K562 (cell line): Measurements from ENCODE around the gene GPAT3. TPM values are rescaled to one million over a fixed set of nuclear protein-coding genes. Genes with fewer than 3 reads are reported as not detected.

Experiments used
- ATAC-seq: fragments of 200-7000 bp; cut with Tn5 transposase; 3 replicates; pipeline ENCODE4 v1.9.1; 2020; ENCODE audit warnings: moderate library complexity
- BruUV-seq: library from RNA; stranded (reverse); fragments of 400-500 nt; replicated peaks from 2 replicates; lab custom pipeline; 2021; lab: Mats Ljungman, UMichigan
- CTCF ChIA-PET: fragments of 300-600 bp; formaldehyde crosslinking; extraction: SDS; loops from one replicate; lab custom pipeline; 2021; ENCODE audit warnings: low intra/inter-chr PET ratio; lab: Yijun Ruan, JAX
- POLR2A ChIA-PET: fragments of 300-600, 350-650 bp; sonication (Branson Sonifier 250); formaldehyde crosslinking; extraction: SDS; loops from one replicate; lab custom pipeline; 2021; ENCODE audit warnings: antibody characterized with exemption, inconsistent platforms; lab: Yijun Ruan, JAX
- DNase-seq, 4 experiments: peaks; one replicate each; pipeline versions ENCODE4 v3.0.0 to v3.0.0-alpha.2; 2011 to 2018; ENCODE audit warnings: low spot score in 3 of 4, mixed read lengths in 3 of 4; ENCODE audit errors: extremely low read depth in 1 of 4
- FAIRE-seq: peaks from 2 replicates; lab custom pipeline; 2011; peaks lifted over from hg19 to GRCh38; lab: Jason Lieb, UNC
- H2AFZ ChIP-seq: 2 replicates; pipeline ENCODE4 v1.6.0; 2011; ENCODE audit warnings: low read depth, low read length, control low read depth, inconsistent platforms
- H3K27ac ChIP-seq: fragments of 200-600 bp; 3 replicates; pipeline ENCODE4 v1.8.0; 2011; ENCODE audit warnings: low read depth, mild to moderate bottlenecking, control low read depth, inconsistent platforms, low read length, moderate library complexity, mixed read lengths; ENCODE audit errors: extremely low read depth
- H3K27me3 ChIP-seq, 2 experiments: fragments of 300-600 bp in 1 of 2; 2 replicates in 1 of 2; 3 replicates in 1 of 2; pipeline versions ENCODE4 v1.6.0 to v1.8.0; 2011; ENCODE audit warnings: inconsistent platforms in 2 of 2, low read length in 2 of 2, mild to moderate bottlenecking in 1 of 2, mixed read lengths in 1 of 2, moderate library complexity in 1 of 2; ENCODE audit not compliant: control insufficient read depth in 2 of 2, insufficient read depth in 2 of 2
- H3K36me3 ChIP-seq: fragments of 300-600 bp; 3 replicates; pipeline ENCODE4 v1.8.0; 2011; ENCODE audit warnings: mild to moderate bottlenecking, low read length, inconsistent platforms; ENCODE audit not compliant: control insufficient read depth, insufficient read depth
- H3K4me1 ChIP-seq, 2 experiments: fragments of 200-600 bp in 1 of 2; replicated peaks in 1 of 2; 2 replicates in 1 of 2; 3 replicates in 1 of 2; pipeline versions ENCODE4 v1.5.1 to v1.8.0; 2011; ENCODE audit warnings: inconsistent platforms in 2 of 2, low read length in 2 of 2, mild to moderate bottlenecking in 1 of 2, mixed read lengths in 1 of 2, moderate library complexity in 1 of 2; ENCODE audit not compliant: control insufficient read depth in 2 of 2, insufficient read depth in 2 of 2
- H3K4me2 ChIP-seq: 2 replicates; pipeline ENCODE4 v1.6.1; 2011; ENCODE audit warnings: low read length, control low read depth, inconsistent platforms, mixed read lengths; ENCODE audit not compliant: insufficient read depth
- H3K4me3 ChIP-seq: fragments of 200-600 bp; sonication (generic), shearing (Covaris generic); 2 replicates; pipeline ENCODE4 v1.5.1; 2016; ENCODE audit warnings: control low read depth, inconsistent platforms
- H3K79me2 ChIP-seq: fragments of 200-600 bp; 3 replicates; pipeline ENCODE4 v1.8.0; 2011; ENCODE audit warnings: low read length, inconsistent platforms; ENCODE audit not compliant: control insufficient read depth, insufficient read depth
- H3K9ac ChIP-seq, 2 experiments: 2 replicates each; pipeline versions ENCODE4 v1.6.0 to v1.6.1; 2011; ENCODE audit warnings: low read depth in 2 of 2, low read length in 2 of 2, control low read depth in 1 of 2, inconsistent platforms in 1 of 2, mild to moderate bottlenecking in 1 of 2, mixed read lengths in 1 of 2; ENCODE audit not compliant: insufficient read depth in 1 of 2
- H3K9me1 ChIP-seq: one replicate; pipeline ENCODE4 v1.6.0; 2011; ENCODE audit warnings: inconsistent platforms, mild to moderate bottlenecking, low read length, moderate library complexity; ENCODE audit not compliant: control insufficient read depth, insufficient read depth
- H3K9me3 ChIP-seq: replicated peaks from 2 replicates; pipeline ENCODE4 v1.5.1; 2011; ENCODE audit warnings: low read depth, low read length, inconsistent platforms; ENCODE audit not compliant: control insufficient read depth, insufficient read depth
- H4K20me1 ChIP-seq: replicated peaks from 2 replicates; pipeline ENCODE4 v1.6.1; 2011; ENCODE audit warnings: low read length, inconsistent platforms, mixed read lengths; ENCODE audit not compliant: control insufficient read depth, insufficient read depth
- BHLHE40 ChIP-seq: IDR thresholded peaks from 2 replicates; pipeline ENCODE4 v1.6.1; 2011; ENCODE audit warnings: low read length, improper control_type of control experiment
- DIDO1 ChIP-seq: fragments of 450-650 bp; IDR thresholded peaks from 2 replicates; pipeline ENCODE4 v1.6.1; 2016; ENCODE audit warnings: low read depth, missing biosample characterization, missing genetic modification characterization
- ELF4 ChIP-seq: fragments of 450-650 bp; formaldehyde crosslinking; IDR thresholded peaks from 2 replicates; pipeline ENCODE4 v1.4.0; 2022; ENCODE audit warnings: missing genetic modification characterization
- FOXK2 ChIP-seq, 2 experiments: fragments of 450-650 bp; IDR thresholded peaks in 1 of 2; conservative IDR thresholded peaks in 1 of 2; 2 replicates each; pipeline ENCODE4 v1.6.1; 2016; ENCODE audit warnings: low read depth in 2 of 2, mild to moderate bottlenecking in 1 of 2
- GTF2F1 ChIP-seq: IDR thresholded peaks from 2 replicates; pipeline ENCODE4 v1.6.1; 2011; ENCODE audit warnings: low read depth, low read length, improper control_type of control experiment
- HDAC1 ChIP-seq, 2 experiments: fragments of 450-650 bp; IDR thresholded peaks; 2 replicates each; pipeline ENCODE4 v1.6.1; 2016 to 2017; ENCODE audit warnings: inconsistent platforms in 1 of 2, mild to moderate bottlenecking in 1 of 2, moderate library complexity in 1 of 2
- HDGF ChIP-seq: fragments of 450-650 bp; IDR thresholded peaks from 2 replicates; pipeline ENCODE4 v1.6.1; 2016
- MCM7 ChIP-seq, 2 experiments: fragments of 450-650 bp; IDR thresholded peaks; 2 replicates each; pipeline ENCODE4 v1.6.1; 2016 to 2018
- MTF1 ChIP-seq: fragments of 250-450 bp; sonication (Bioruptor Pico); IDR thresholded peaks from 2 replicates; pipeline ENCODE4 v1.9.0; 2021; ENCODE audit warnings: moderate library complexity, mild to moderate bottlenecking, inconsistent platforms, borderline replicate concordance
- NFIC ChIP-seq: fragments of 450-650 bp; IDR thresholded peaks from 2 replicates; pipeline ENCODE4 v1.6.1; 2017; ENCODE audit warnings: mild to moderate bottlenecking, inconsistent platforms
- PHF20 ChIP-seq: fragments of 450-650 bp; IDR thresholded peaks from 2 replicates; pipeline ENCODE4 v1.6.1; 2018; ENCODE audit not compliant: partially characterized antibody
- ZNF699 ChIP-seq: fragments of 250-450 bp; sonication (Bioruptor Pico); IDR thresholded peaks from 2 replicates; pipeline ENCODE4 v1.8.0; 2021; ENCODE audit warnings: mild to moderate bottlenecking, moderate library complexity; ENCODE audit not compliant: insufficient replicate concordance
- ZSCAN29 ChIP-seq: fragments of 450-650 bp; IDR thresholded peaks from 2 replicates; pipeline ENCODE4 v1.6.1; 2017
- WGBS: fragments of 100-300 bp; shearing (Covaris generic); methylation state at CpG from one replicate; pipeline ENCODE4 v1.1.6; 2016; ENCODE audit warnings: low coverage, mixed read lengths; ENCODE audit not compliant: insufficient coverage; ENCODE audit errors: missing lambda C conversion rate; 5-methylcytosine and 5-hydroxymethylcytosine counted together
- in situ Hi-C: fragments of 300-500 bp; cut with MboI; formaldehyde crosslinking; loops from 4 replicates; pipeline ENCODE4 v1.15.0; 2018; ENCODE audit warnings: inconsistent platforms, mixed read lengths
- intact Hi-C: fragments of 100-400 bp; cut with micrococcal nuclease; formaldehyde crosslinking; loops from 2 replicates; pipeline ENCODE4 v1.14.2; 2022
- polyA plus RNA-seq, 8 experiments: library from polyadenylated mRNA; depleted of rRNA in 4 of 8; stranded (reverse) in 5 of 8; unstranded in 3 of 8; fragments of >200 nt; fragmentation: Nextera tagmentation in 2 of 8; fragmentation: Illumina TruSeq in 1 of 8; extraction: Ambion mirVana in 2 of 8; extraction: Trizol in 1 of 8; gene quantifications; 2 replicates each; pipeline versions ENCODE4 v1.2.1 to v1.2.3, GENCODE V29; 2011 to 2014; ENCODE audit warnings: inconsistent platforms in 1 of 8, missing spikeins in 1 of 8
- total RNA-seq, 7 experiments: library from RNA; depleted of rRNA in 6 of 7; stranded (reverse); fragments of >200 nt in 6 of 7; fragmentation: Illumina TruSeq in 2 of 7; extraction: Trizol in 2 of 7; gene quantifications; 2 replicates each; pipeline versions ENCODE4 v1.2.1 to v1.2.3, GENCODE V29; 2011 to 2021; ENCODE audit warnings: low replicate concordance in 1 of 7
- TF ChIP-seq, protein P1 (sequence below): fragments of 450-650 bp; formaldehyde crosslinking; IDR thresholded peaks from 2 replicates; pipeline ENCODE4 v1.4.0; 2022; ENCODE audit warnings: mild to moderate bottlenecking, moderate library complexity
- TF ChIP-seq, protein P2 (sequence below): IDR thresholded peaks from 3 replicates; pipeline ENCODE4 v1.6.1; 2011; ENCODE audit warnings: borderline replicate concordance, mild to moderate bottlenecking, moderate library complexity; ENCODE audit not compliant: insufficient read length; ENCODE audit errors: extremely low read depth

Gene GPAT3
- total and polyA plus RNA-seq, 9 of the 15 experiments (the other 6 are each of a cell fraction or from before 2014, with no cell fraction given): 4.1 to 16.1 (median 13.1) TPM

DNA sequence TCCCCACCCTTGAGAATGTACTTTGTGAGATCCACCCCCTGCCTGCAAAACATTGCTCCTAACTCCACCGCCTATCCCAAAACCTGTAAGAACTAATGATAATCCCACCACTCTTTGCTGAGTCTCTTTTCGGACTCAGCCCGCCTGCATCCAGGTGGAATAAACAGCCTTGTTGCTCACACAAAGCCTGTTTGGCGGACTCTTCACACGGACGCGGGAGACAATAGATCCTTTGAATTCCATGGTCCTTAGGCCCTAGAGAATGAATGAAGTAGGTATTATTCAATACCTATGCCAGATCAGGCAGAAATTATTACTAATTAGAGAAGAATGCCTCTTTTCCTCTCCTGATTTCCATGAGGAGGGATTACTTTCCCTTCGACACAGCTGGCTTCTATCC lies 101.0 kb downstream of the GPAT3 start:
- H3K4me3 ChIP-seq: no peak overlapping the region
- ChIA-PET CTCF (no interaction called here), POLR2A (no interaction called here)
- in situ Hi-C loops: loop anchor here (5.0 kb wide), 1 partner anchor 125 kb away; no protein-coding TSS in a partner anchor
- no peaks in the 10 kb centered on the region; a peak in 1 of 5 replicates for H3K4me1 ChIP-seq
- WGBS: 75% methylated on average over 7 of the region's 8 CpGs
- FAIRE-seq (no peak), ATAC-seq (no peak), DNase-seq (no peak)
- H2AFZ ChIP-seq: no peak overlapping the region
- no peaks in the 10 kb centered on the region for H3K36me3 ChIP-seq
- no peaks in the 10 kb centered on the region; the same call in 1 of the 2 replicates for H3K9me3 ChIP-seq
- H3K27ac ChIP-seq: no peak overlapping the region
- H3K27me3 ChIP-seq: no peaks in the 10 kb centered on the region
- TF ChIP-seq MTF1 (CRISPR knock-in tag) (no peak), HDAC1 (IDR thresholded peaks at IDR 0.05) (no peak), HDGF (no peak), NFIC (no peak), ZSCAN29 (no peak), DIDO1 (tag) (no peak), FOXK2 (conservative IDR thresholded peaks at IDR 0.05 in 1 of 2, IDR thresholded peaks at IDR 0.05 in 1 of 2; ENCODE audit: low read depth in 2 of 2) (no peak), ZNF699 (CRISPR knock-in tag) (no peak), GTF2F1 (no peak), BHLHE40 (no peak), PHF20 (no peak), ELF4 (CRISPR knock-in tag) (no peak), MCM7 (IDR thresholded peaks at IDR 0.05) (no peak)
- TF ChIP-seq, protein P1, sequence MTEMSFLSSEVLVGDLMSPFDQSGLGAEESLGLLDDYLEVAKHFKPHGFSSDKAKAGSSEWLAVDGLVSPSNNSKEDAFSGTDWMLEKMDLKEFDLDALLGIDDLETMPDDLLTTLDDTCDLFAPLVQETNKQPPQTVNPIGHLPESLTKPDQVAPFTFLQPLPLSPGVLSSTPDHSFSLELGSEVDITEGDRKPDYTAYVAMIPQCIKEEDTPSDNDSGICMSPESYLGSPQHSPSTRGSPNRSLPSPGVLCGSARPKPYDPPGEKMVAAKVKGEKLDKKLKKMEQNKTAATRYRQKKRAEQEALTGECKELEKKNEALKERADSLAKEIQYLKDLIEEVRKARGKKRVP (CRISPR knock-in tag): no peak
- TF ChIP-seq, protein P2, sequence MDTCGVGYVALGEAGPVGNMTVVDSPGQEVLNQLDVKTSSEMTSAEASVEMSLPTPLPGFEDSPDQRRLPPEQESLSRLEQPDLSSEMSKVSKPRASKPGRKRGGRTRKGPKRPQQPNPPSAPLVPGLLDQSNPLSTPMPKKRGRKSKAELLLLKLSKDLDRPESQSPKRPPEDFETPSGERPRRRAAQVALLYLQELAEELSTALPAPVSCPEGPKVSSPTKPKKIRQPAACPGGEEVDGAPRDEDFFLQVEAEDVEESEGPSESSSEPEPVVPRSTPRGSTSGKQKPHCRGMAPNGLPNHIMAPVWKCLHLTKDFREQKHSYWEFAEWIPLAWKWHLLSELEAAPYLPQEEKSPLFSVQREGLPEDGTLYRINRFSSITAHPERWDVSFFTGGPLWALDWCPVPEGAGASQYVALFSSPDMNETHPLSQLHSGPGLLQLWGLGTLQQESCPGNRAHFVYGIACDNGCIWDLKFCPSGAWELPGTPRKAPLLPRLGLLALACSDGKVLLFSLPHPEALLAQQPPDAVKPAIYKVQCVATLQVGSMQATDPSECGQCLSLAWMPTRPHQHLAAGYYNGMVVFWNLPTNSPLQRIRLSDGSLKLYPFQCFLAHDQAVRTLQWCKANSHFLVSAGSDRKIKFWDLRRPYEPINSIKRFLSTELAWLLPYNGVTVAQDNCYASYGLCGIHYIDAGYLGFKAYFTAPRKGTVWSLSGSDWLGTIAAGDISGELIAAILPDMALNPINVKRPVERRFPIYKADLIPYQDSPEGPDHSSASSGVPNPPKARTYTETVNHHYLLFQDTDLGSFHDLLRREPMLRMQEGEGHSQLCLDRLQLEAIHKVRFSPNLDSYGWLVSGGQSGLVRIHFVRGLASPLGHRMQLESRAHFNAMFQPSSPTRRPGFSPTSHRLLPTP: no peak
- no peak overlapping the region for H3K9ac ChIP-seq
- H3K4me2 ChIP-seq: no peak overlapping the region
- no peaks in the 10 kb centered on the region for H3K79me2 ChIP-seq
- intact Hi-C loops: loop anchor here (10.0 kb wide), 1 partner anchor 82 kb away; no protein-coding TSS in a partner anchor
- no peaks in the 10 kb centered on the region for H4K20me1 ChIP-seq
- BruUV-seq: no TSS peak
- H3K9me1 ChIP-seq: no peaks in the 10 kb centered on the region
